IPS-18a (cell line): ENCODE measurements around the gene DGKZ.
"Not testable (repeated sequence)": the region's sequence is repeated elsewhere in the genome, so short reads cannot be mapped to it uniquely, and the experiment has no call there.

Experiments
- H3K27ac ChIP-seq: one replicate; pipeline ENCODE4 v1.5.1; 2013; ENCODE audit warnings: low read length
- H3K27me3 ChIP-seq: one replicate; pipeline ENCODE4 v1.6.1; 2013; ENCODE audit warnings: mild to moderate bottlenecking, low read length; ENCODE audit not compliant: control insufficient read depth, insufficient read depth
- H3K36me3 ChIP-seq: one replicate; pipeline ENCODE4 v1.6.1; 2013; ENCODE audit warnings: low read depth, low read length; ENCODE audit not compliant: control insufficient read depth
- H3K4me1 ChIP-seq: one replicate; pipeline ENCODE4 v1.6.1; 2013; ENCODE audit warnings: low read depth, low read length; ENCODE audit not compliant: control insufficient read depth
- H3K4me3 ChIP-seq: one replicate; pipeline ENCODE4 v1.5.1; 2013; ENCODE audit warnings: low read length
- H3K9ac ChIP-seq: one replicate; pipeline ENCODE4 v1.6.1; 2013; ENCODE audit warnings: mild to moderate bottlenecking, low read length, moderate library complexity
- H3K9me3 ChIP-seq: one replicate; pipeline ENCODE4 v1.6.1; 2013; ENCODE audit warnings: low read depth, low read length; ENCODE audit not compliant: control insufficient read depth

The DGKZ gene

GRCh38 chr11:46373787-46374740, 26.8 kb downstream of the DGKZ start:
- no peaks in the 10 kb centered on the region for H3K27me3 ChIP-seq
- H3K9ac ChIP-seq, result no peak overlapping the region
- H3K4me1 ChIP-seq, result peaks cover 2% of the 10 kb centered on the region
- H3K4me3 ChIP-seq, result no peak overlapping the region
- H3K9me3 ChIP-seq, result no peaks in the 10 kb centered on the region
- no peak overlapping the region for H3K27ac ChIP-seq
- peaks cover 35% of the 10 kb centered on the region for H3K36me3 ChIP-seq

GRCh38 chr11:46374815-46375214, 27.6 kb downstream of the DGKZ start:
- Histone ChIP-seq H3K27ac (no peak overlapping the region), H3K9ac (no peak overlapping the region), H3K36me3 (peaks cover 35% of the 10 kb centered on the region), H3K9me3 (no peaks in the 10 kb centered on the region), H3K4me1 (peaks cover 7% of the 10 kb centered on the region), H3K27me3 (no peaks in the 10 kb centered on the region), H3K4me3 (no peak overlapping the region)

GRCh38 chr11:46375392-46376101, 28.3 kb downstream of the DGKZ start:
- H3K27me3 ChIP-seq, result no peaks in the 10 kb centered on the region
- no peak overlapping the region for H3K9ac ChIP-seq
- H3K4me1 ChIP-seq, result peaks cover 7% of the 10 kb centered on the region
- no peaks in the 10 kb centered on the region for H3K9me3 ChIP-seq
- H3K36me3 ChIP-seq, result peaks cover 35% of the 10 kb centered on the region
- H3K27ac ChIP-seq, result no peak overlapping the region
- no peak overlapping the region for H3K4me3 ChIP-seq

DNA sequence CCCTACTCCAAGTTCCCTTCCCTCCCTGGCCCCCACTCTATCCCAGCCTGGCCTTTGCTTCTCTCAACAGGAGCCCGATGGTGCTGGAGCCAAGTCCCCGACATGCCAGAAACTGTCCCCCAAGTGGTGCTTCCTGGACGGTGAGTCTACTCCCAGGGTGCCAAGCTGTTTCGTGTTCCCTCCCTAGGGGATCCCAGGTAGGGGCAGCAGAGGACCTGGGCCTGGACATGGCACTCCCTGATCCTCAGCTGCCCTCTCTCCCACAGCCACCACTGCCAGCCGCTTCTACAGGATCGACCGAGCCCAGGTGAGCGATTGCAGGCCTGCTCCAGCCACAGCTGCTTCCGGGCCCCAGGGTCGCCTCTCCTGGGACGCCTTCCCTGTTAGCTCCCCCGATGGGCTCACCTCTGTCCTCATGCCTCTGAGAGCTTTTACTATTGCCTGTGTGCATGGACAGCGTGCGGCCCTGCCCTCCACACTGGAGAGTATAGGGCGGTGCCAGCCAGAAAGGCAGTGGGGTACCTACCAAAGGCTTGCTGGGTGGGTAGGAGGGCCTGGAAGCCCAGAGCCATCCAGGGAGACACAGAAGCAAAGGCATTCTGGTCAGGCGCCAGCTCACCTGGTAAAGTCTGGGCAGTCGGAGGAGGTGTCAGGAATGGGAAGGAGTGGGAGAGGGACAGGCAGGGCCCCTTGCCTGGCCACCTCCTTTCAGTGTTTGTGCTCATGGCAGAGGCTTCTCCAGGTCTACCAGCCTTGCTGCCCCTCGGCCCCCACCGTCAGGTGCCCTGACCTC, 29.2 kb downstream of the DGKZ start:
- no peak overlapping the region for H3K9ac ChIP-seq
- no peak overlapping the region for H3K27ac ChIP-seq
- H3K4me1 ChIP-seq, result peaks cover 7% of the 10 kb centered on the region
- no peak overlapping the region for H3K4me3 ChIP-seq
- no peaks in the 10 kb centered on the region for H3K27me3 ChIP-seq
- peaks cover 35% of the 10 kb centered on the region for H3K36me3 ChIP-seq
- no peaks in the 10 kb centered on the region for H3K9me3 ChIP-seq

GRCh38 chr11:46377290-46377689, 30.0 kb downstream of the DGKZ start:
- H3K4me3 ChIP-seq, result no peak overlapping the region
- H3K4me1 ChIP-seq, result peaks cover 7% of the 10 kb centered on the region
- peaks cover 35% of the 10 kb centered on the region for H3K36me3 ChIP-seq
- no peak overlapping the region for H3K27ac ChIP-seq
- no peaks in the 10 kb centered on the region for H3K9me3 ChIP-seq
- no peak overlapping the region for H3K9ac ChIP-seq
- no peaks in the 10 kb centered on the region for H3K27me3 ChIP-seq

GRCh38 chr11:46377831-46378230, 30.6 kb downstream of the DGKZ start:
- no peak overlapping the region for H3K27ac ChIP-seq
- H3K4me3 ChIP-seq, result no peak overlapping the region
- H3K9me3 ChIP-seq, result no peaks in the 10 kb centered on the region
- H3K36me3 ChIP-seq, result peaks cover 35% of the 10 kb centered on the region
- no peak overlapping the region for H3K9ac ChIP-seq
- H3K27me3 ChIP-seq, result no peaks in the 10 kb centered on the region
- H3K4me1 ChIP-seq, result peaks cover 10% of the 10 kb centered on the region

GRCh38 chr11:46378296-46378695, 31.0 kb downstream of the DGKZ start:
- no peak overlapping the region for H3K27ac ChIP-seq

DNA sequence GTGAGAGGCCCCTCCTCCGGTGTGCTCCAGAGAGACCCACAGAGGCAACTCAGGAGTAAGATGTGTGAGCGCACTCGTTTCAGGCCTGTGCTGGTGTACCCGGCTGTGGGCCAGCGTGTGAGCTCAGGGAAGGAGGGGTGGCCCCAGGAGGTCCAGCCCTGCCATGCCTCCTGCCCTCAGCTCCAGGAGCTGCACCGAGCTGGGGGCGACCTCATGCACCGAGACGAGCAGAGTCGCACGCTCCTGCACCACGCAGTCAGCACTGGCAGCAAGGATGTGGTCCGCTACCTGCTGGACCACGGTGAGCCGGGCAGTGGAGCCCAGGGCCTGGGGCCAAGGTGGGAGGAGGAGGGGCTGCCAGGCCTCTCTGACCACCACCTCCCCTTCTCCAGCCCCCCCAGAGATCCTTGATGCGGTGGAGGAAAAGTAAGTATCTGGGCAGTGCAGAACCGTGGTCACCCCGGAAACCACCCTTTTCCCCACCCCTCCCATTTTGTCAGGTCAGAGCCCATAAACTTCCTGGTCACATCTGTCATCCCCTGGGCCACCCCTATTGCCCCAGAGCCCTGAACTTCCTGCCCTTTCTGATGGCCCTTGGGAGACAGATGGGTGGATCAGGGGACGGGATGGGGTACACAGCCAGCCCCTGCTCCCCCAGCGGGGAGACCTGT, 31.7 kb downstream of the DGKZ start:
- Histone ChIP-seq H3K27me3 (no peaks in the 10 kb centered on the region), H3K4me3 (peak overlapping the region; percentile 69), H3K9me3 (no peaks in the 10 kb centered on the region), H3K27ac (no peak overlapping the region), H3K9ac (no peak overlapping the region), H3K4me1 (peaks cover 20% of the 10 kb centered on the region), H3K36me3 (peaks cover 36% of the 10 kb centered on the region)

More at GRCh38 chr11:46378296-46378695, 31.0 kb downstream of the DGKZ start:
- Histone ChIP-seq H3K27me3 (no peaks in the 10 kb centered on the region), H3K36me3 (peaks cover 35% of the 10 kb centered on the region), H3K4me1 (peaks cover 15% of the 10 kb centered on the region), H3K9ac (no peak overlapping the region), H3K4me3 (no peak overlapping the region), H3K9me3 (no peaks in the 10 kb centered on the region)

DNA sequence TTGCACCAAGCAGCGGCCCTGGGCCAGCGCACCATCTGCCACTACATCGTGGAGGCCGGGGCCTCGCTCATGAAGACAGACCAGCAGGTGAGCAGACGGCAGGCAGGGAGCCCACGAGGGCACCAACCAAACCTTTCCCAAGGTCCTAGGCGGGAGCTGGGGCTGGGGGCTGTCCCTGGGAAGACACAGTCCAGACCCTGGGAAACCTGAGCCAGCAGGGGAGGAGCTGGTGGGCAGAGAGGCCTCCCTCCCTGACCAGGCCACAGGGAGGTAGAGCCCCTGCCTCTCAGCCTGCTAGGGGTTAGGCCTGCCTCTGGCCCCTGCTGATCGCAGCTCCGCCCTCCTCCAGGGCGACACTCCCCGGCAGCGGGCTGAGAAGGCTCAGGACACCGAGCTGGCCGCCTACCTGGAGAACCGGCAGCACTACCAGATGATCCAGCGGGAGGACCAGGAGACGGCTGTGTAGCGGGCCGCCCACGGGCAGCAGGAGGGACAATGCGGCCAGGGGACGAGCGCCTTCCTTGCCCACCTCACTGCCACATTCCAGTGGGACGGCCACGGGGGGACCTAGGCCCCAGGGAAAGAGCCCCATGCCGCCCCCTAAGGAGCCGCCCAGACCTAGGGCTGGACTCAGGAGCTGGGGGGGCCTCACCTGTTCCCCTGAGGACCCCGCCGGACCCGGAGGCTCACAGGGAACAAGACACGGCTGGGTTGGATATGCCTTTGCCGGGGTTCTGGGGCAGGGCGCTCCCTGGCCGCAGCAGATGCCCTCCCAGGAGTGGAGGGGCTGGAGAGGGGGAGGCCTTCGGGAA, 32.4 kb downstream of the DGKZ start:
- not testable (repeated sequence) for H3K27ac ChIP-seq, H3K9me3 ChIP-seq, H3K27me3 ChIP-seq, H3K9ac ChIP-seq
- Histone ChIP-seq H3K4me1 (peaks cover 20% of the 10 kb centered on the region), H3K4me3 (peak overlapping the region; percentile 69), H3K36me3 (peaks cover 31% of the 10 kb centered on the region)

- Histone ChIP-seq H3K9me3 (no peaks in the 10 kb centered on the region), H3K27ac (no peak overlapping the region), H3K36me3 (peaks cover 25% of the 10 kb centered on the region), H3K9ac (peak overlapping the region; percentile 72), H3K4me3 (peak overlapping the region; percentile 69), H3K27me3 (no peaks in the 10 kb centered on the region), H3K4me1 (peaks cover 20% of the 10 kb centered on the region)
Measured at GRCh38 chr11:46380340-46381047, 33.2 kb downstream of the DGKZ start.
